ENCODE measurements around the gene MAFG. TPM values are rescaled to one million over a fixed set of nuclear protein-coding genes. Genes with fewer than 3 reads are reported as not detected.

Gene MAFG
- total RNA-seq, 2 experiments from 2014 or later: 10.8 to 13.3 TPM

GRCh38 chr17:81934850-81935708 is 7.5 kb upstream of the MAFG start:
- TF ChIP-seq CTCF (IDR thresholded peaks at IDR 0.05): no peak
- H3K27ac Mint-ChIP-seq: no peak overlapping the region
- ATAC-seq (ENCODE audit: poor library complexity) (no peak), DNase-seq (no peak)
- peaks cover 15% of the 10 kb centered on the region for H3K27me3 Mint-ChIP-seq
- H3K4me3 Mint-ChIP-seq: no peak overlapping the region
- POLR2A ChIA-PET: no interaction called here
- Histone ChIP-seq H3K4me3 (ENCODE audit: low read length) (no peak overlapping the region), H3K4me1 (ENCODE audit: insufficient read depth, low read length) (peaks cover 16% of the 10 kb centered on the region), H3K27ac (ENCODE audit: low read depth in 1 of 2, low read length in 2 of 2) (no peak overlapping the region), H3K36me3 (ENCODE audit: insufficient read depth, low read length) (no peaks in the 10 kb centered on the region), H3K27me3 (ENCODE audit: control insufficient read depth in 1 of 2, insufficient read depth in 2 of 2, low read length in 2 of 2) (peaks cover 3% of the 10 kb centered on the region in 2 experiments), H3K9me3 (ENCODE audit: control insufficient read depth in 1 of 2, insufficient read depth in 1 of 2, low read length in 2 of 2) (no peaks in the 10 kb centered on the region)
- no peaks in the 10 kb centered on the region for H3K4me1 Mint-ChIP-seq (ENCODE audit: low read depth)
- intact Hi-C loops (cut with DNase I, micrococcal nuclease): no loop called here
- H3K9me3 Mint-ChIP-seq: no peaks in the 10 kb centered on the region
- H3K36me3 Mint-ChIP-seq (ENCODE audit: low read depth): no peaks in the 10 kb centered on the region
- CTCF ChIA-PET: interaction anchor here (1.9 kb wide), 1 partner anchor 25 kb away, joined by 6 read pairs; no protein-coding TSS in a partner anchor

GRCh38 chr17:81934098-81934757 is 6.7 kb upstream of the MAFG start:
- Histone ChIP-seq H3K4me1 (ENCODE audit: insufficient read depth, low read length) (peaks cover 17% of the 10 kb centered on the region), H3K36me3 (ENCODE audit: insufficient read depth, low read length) (no peaks in the 10 kb centered on the region), H3K9me3 (ENCODE audit: control insufficient read depth in 1 of 2, insufficient read depth in 1 of 2, low read length in 2 of 2) (no peaks in the 10 kb centered on the region), H3K27ac (ENCODE audit: low read depth in 1 of 2, low read length in 2 of 2) (no peak overlapping the region), H3K27me3 (ENCODE audit: control insufficient read depth in 1 of 2, insufficient read depth in 2 of 2, low read length in 2 of 2) (peaks cover 8% of the 10 kb centered on the region in 2 experiments), H3K4me3 (ENCODE audit: low read length) (no peak overlapping the region)
- CTCF ChIA-PET: interaction anchor here (1.9 kb wide), 1 partner anchor 25 kb away, joined by 6 read pairs; no protein-coding TSS in a partner anchor
- TF ChIP-seq CTCF (IDR thresholded peaks at IDR 0.05): no peak
- DNase-seq (no peak), ATAC-seq (ENCODE audit: poor library complexity) (no peak)
- Mint-ChIP-seq H3K4me1 (ENCODE audit: low read depth) (no peaks in the 10 kb centered on the region), H3K9me3 (no peaks in the 10 kb centered on the region), H3K27me3 (peaks cover 16% of the 10 kb centered on the region), H3K36me3 (ENCODE audit: low read depth) (no peaks in the 10 kb centered on the region), H3K4me3 (peak overlapping the region; percentile 7), H3K27ac (no peak overlapping the region)
- POLR2A ChIA-PET: no interaction called here
- intact Hi-C loops (cut with DNase I, micrococcal nuclease): no loop called here

- POLR2A ChIA-PET: no interaction called here
- no peak for TF ChIP-seq CTCF (IDR thresholded peaks at IDR 0.05)
- H3K36me3 Mint-ChIP-seq (ENCODE audit: low read depth): no peaks in the 10 kb centered on the region
- Histone ChIP-seq H3K9me3 (ENCODE audit: control insufficient read depth in 1 of 2, insufficient read depth in 1 of 2, low read length in 2 of 2) (no peaks in the 10 kb centered on the region), H3K27ac (ENCODE audit: low read depth in 1 of 2, low read length in 2 of 2) (no peak overlapping the region), H3K27me3 (ENCODE audit: control insufficient read depth in 1 of 2, insufficient read depth in 2 of 2, low read length in 2 of 2) (peaks cover 17 to 18% of the 10 kb centered on the region in 2 experiments), H3K36me3 (ENCODE audit: insufficient read depth, low read length) (no peaks in the 10 kb centered on the region), H3K4me1 (ENCODE audit: insufficient read depth, low read length) (peaks cover 27% of the 10 kb centered on the region), H3K4me3 (ENCODE audit: low read length) (no peak overlapping the region)
- intact Hi-C loops (cut with DNase I, micrococcal nuclease): no loop called here
- no peaks in the 10 kb centered on the region for H3K9me3 Mint-ChIP-seq
- ATAC-seq (ENCODE audit: poor library complexity) (no peak), DNase-seq (no peak)
- no peak overlapping the region for H3K27ac Mint-ChIP-seq
- peak overlapping the region; percentile 7 for H3K4me3 Mint-ChIP-seq
- no peaks in the 10 kb centered on the region for H3K4me1 Mint-ChIP-seq (ENCODE audit: low read depth)
- peaks cover 19% of the 10 kb centered on the region for H3K27me3 Mint-ChIP-seq
- CTCF ChIA-PET: interaction anchor here (1.9 kb wide), 1 partner anchor 26 kb away, joined by 6 read pairs; no protein-coding TSS in a partner anchor
These were observed 5.7 kb upstream of the MAFG start for GRCh38 chr17:81933178-81933699.

Measured in CD4-positive, alpha-beta T cell (primary cell).